Neural progenitor cell (in vitro differentiated cells): ENCODE results near the gene TRIM69.

Source experiments
- EZH2phosphoT487 ChIP-seq: fragments of 200-600 bp; sonication (generic); IDR thresholded peaks from 2 replicates; pipeline ENCODE4 v1.6.1; 2017; ENCODE audit warnings: antibody characterized with exemption
- TF ChIP-seq, protein P1 (sequence below): fragments of 200-600 bp; sonication (generic); IDR thresholded peaks from 2 replicates; pipeline ENCODE4 v1.5.1; 2017; ENCODE audit warnings: antibody characterized with exemption, mild to moderate bottlenecking

DNA sequence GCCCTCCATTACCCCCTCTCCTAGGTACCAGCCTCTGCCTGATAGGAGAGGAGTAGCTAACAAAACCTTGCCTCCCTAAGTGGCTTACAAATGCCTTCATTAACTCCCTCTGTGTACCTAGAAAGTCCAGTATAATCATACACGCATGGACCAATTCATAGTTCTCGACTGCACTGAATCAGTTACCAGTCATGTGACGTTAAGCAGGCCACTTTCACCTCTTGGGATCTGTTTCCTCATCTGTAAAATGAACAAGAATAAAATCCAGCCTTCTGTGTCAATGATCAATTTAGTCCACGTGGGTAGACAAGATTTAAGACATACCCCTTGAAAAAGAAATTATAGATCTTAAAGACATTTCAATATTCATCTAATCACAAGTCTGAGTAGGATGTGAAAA, 72.2 kb downstream of the TRIM69 start:
- TF ChIP-seq, protein P1, sequence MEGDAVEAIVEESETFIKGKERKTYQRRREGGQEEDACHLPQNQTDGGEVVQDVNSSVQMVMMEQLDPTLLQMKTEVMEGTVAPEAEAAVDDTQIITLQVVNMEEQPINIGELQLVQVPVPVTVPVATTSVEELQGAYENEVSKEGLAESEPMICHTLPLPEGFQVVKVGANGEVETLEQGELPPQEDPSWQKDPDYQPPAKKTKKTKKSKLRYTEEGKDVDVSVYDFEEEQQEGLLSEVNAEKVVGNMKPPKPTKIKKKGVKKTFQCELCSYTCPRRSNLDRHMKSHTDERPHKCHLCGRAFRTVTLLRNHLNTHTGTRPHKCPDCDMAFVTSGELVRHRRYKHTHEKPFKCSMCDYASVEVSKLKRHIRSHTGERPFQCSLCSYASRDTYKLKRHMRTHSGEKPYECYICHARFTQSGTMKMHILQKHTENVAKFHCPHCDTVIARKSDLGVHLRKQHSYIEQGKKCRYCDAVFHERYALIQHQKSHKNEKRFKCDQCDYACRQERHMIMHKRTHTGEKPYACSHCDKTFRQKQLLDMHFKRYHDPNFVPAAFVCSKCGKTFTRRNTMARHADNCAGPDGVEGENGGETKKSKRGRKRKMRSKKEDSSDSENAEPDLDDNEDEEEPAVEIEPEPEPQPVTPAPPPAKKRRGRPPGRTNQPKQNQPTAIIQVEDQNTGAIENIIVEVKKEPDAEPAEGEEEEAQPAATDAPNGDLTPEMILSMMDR, result no peak
- no peak for TF ChIP-seq EZH2phosphoT487
